Astrocyte (in vitro differentiated cells and primary cell): ENCODE results near the gene CYP27B1. TPM values are rescaled to one million over a fixed set of nuclear protein-coding genes. Genes with fewer than 3 reads are reported as not detected.

Experiments
- DNase-seq: peaks from one replicate; pipeline ENCODE4 v3.0.0-alpha.2; 2010; ENCODE audit warnings: low read depth
- FAIRE-seq: peaks from 2 replicates; lab custom pipeline; 2011; peaks lifted over from hg19 to GRCh38; lab: Jason Lieb, UNC
- H2AFZ ChIP-seq: 2 replicates; pipeline ENCODE4 v1.6.0; 2012; ENCODE audit warnings: low read depth, low read length, inconsistent platforms
- H3K27ac ChIP-seq: 2 replicates; pipeline ENCODE4 v1.5.1; 2011; ENCODE audit warnings: low read depth, low read length, inconsistent platforms
- H3K27me3 ChIP-seq: 2 replicates; pipeline ENCODE4 v1.6.0; 2011; ENCODE audit warnings: low read length, inconsistent platforms; ENCODE audit not compliant: insufficient read depth
- H3K36me3 ChIP-seq: 2 replicates; pipeline ENCODE4 v1.5.1; 2011; ENCODE audit warnings: low read length, inconsistent platforms; ENCODE audit not compliant: insufficient read depth
- H3K4me1 ChIP-seq: 2 replicates; pipeline ENCODE4 v1.5.1; 2011; ENCODE audit warnings: low read length, inconsistent platforms; ENCODE audit not compliant: insufficient read depth
- H3K4me2 ChIP-seq: 2 replicates; pipeline ENCODE4 v1.6.0; 2012; ENCODE audit warnings: low read length, inconsistent platforms
- H3K4me3 ChIP-seq: 2 replicates; pipeline ENCODE4 v1.5.1; 2011; ENCODE audit warnings: low read depth, mild to moderate bottlenecking, low read length, inconsistent platforms; ENCODE audit not compliant: insufficient read depth
- H3K79me2 ChIP-seq: 2 replicates; pipeline ENCODE4 v1.6.0; 2012; ENCODE audit warnings: mild to moderate bottlenecking, low read length, inconsistent platforms; ENCODE audit not compliant: insufficient read depth
- H3K9ac ChIP-seq: 2 replicates; pipeline ENCODE4 v1.6.0; 2012; ENCODE audit warnings: mild to moderate bottlenecking, low read length, inconsistent platforms
- H3K9me3 ChIP-seq: 2 replicates; pipeline ENCODE4 v1.5.1; 2012; ENCODE audit warnings: low read depth, mild to moderate bottlenecking, low read length, inconsistent platforms; ENCODE audit not compliant: insufficient read depth
- H4K20me1 ChIP-seq: 2 replicates; pipeline ENCODE4 v1.6.0; 2012; ENCODE audit warnings: low read length, inconsistent platforms; ENCODE audit not compliant: insufficient read depth
- H3K27ac Mint-ChIP-seq: one replicate; pipeline ENCODE4 v1.8.0; 2021; ENCODE audit warnings: mild to moderate bottlenecking, mixed read lengths; ENCODE audit not compliant: unreplicated experiment
- H3K27me3 Mint-ChIP-seq: one replicate; pipeline ENCODE4 v1.8.0; 2021; ENCODE audit warnings: low read depth, mixed read lengths; ENCODE audit not compliant: unreplicated experiment
- H3K36me3 Mint-ChIP-seq: one replicate; pipeline ENCODE4 v1.8.0; 2021; ENCODE audit warnings: low read depth, mixed read lengths; ENCODE audit not compliant: unreplicated experiment
- H3K4me1 Mint-ChIP-seq: one replicate; pipeline ENCODE4 v1.8.0; 2021; ENCODE audit warnings: low read depth, mixed read lengths; ENCODE audit not compliant: unreplicated experiment
- H3K4me3 Mint-ChIP-seq: one replicate; pipeline ENCODE4 v1.8.0; 2021; ENCODE audit warnings: mild to moderate bottlenecking, moderate library complexity, mixed read lengths; ENCODE audit not compliant: unreplicated experiment
- H3K9me3 Mint-ChIP-seq: one replicate; pipeline ENCODE4 v1.8.0; 2021; ENCODE audit warnings: mild to moderate bottlenecking, mixed read lengths; ENCODE audit not compliant: unreplicated experiment
- EZH2 ChIP-seq: IDR thresholded peaks from 2 replicates; pipeline ENCODE4 v1.6.1; 2012; ENCODE audit warnings: mild to moderate bottlenecking, low read length, inconsistent platforms; ENCODE audit not compliant: insufficient read depth
- total RNA-seq: library from RNA; stranded (reverse); gene quantifications from 2 replicates; pipeline ENCODE4 v1.2.1, GENCODE V29; 2021
- TF ChIP-seq, protein P1 (sequence below): IDR thresholded peaks from 2 replicates; pipeline ENCODE4 v1.5.1; 2011; ENCODE audit warnings: low read depth, mild to moderate bottlenecking, inconsistent platforms, low read length, moderate library complexity; ENCODE audit not compliant: insufficient read depth

The CYP27B1 gene
- total RNA-seq, 1 donor from 2014 or later = 1.5 TPM

DNA sequence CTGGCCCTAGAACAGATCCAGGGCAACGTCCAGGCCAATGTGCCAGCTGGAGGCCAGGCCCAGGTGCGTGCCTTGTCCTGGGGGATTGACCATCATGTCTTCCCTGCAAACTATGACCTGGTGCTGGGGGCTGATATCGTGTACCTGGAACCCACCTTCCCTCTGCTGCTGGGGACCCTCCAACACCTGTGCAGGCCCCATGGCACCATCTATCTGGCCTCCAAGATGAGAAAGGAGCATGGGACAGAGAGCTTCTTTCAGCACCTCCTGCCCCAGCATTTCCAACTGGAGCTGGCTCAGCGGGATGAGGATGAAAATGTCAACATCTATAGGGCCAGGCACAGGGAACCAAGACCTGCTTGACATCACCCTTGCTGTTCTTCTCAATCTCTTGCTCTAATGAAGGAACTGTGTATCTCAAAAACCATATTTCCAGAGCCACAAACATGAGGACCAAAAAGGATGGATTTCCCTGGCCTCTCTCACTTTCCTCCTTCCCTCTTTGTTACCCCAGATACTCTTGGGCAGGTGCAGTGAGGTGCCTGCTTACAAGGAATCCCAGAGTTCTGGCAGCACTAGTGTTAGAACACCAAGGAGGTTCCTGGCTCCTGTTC is 13.5 kb upstream of the CYP27B1 start:
- H4K20me1 ChIP-seq = peaks cover 5% of the 10 kb centered on the region
- Mint-ChIP-seq H3K4me3 (no peak overlapping the region), H3K9me3 (no peaks in the 10 kb centered on the region), H3K27ac (no peak overlapping the region), H3K36me3 (peaks cover 12% of the 10 kb centered on the region), H3K27me3 (no peaks in the 10 kb centered on the region), H3K4me1 (peaks cover 5% of the 10 kb centered on the region)
- H3K4me1 ChIP-seq = peaks cover 4% of the 10 kb centered on the region
- H3K27ac ChIP-seq = no peak overlapping the region
- peaks cover 18% of the 10 kb centered on the region for H3K79me2 ChIP-seq
- no peak overlapping the region for H3K4me2 ChIP-seq
- H3K4me3 ChIP-seq = no peak overlapping the region
- FAIRE-seq (no peak), DNase-seq (no peak)
- no peaks in the 10 kb centered on the region for H3K9me3 ChIP-seq
- no peak overlapping the region for H2AFZ ChIP-seq
- TF ChIP-seq, protein P1, sequence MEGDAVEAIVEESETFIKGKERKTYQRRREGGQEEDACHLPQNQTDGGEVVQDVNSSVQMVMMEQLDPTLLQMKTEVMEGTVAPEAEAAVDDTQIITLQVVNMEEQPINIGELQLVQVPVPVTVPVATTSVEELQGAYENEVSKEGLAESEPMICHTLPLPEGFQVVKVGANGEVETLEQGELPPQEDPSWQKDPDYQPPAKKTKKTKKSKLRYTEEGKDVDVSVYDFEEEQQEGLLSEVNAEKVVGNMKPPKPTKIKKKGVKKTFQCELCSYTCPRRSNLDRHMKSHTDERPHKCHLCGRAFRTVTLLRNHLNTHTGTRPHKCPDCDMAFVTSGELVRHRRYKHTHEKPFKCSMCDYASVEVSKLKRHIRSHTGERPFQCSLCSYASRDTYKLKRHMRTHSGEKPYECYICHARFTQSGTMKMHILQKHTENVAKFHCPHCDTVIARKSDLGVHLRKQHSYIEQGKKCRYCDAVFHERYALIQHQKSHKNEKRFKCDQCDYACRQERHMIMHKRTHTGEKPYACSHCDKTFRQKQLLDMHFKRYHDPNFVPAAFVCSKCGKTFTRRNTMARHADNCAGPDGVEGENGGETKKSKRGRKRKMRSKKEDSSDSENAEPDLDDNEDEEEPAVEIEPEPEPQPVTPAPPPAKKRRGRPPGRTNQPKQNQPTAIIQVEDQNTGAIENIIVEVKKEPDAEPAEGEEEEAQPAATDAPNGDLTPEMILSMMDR = no peak
- TF ChIP-seq EZH2 = no peak
- no peak overlapping the region for H3K9ac ChIP-seq
- H3K36me3 ChIP-seq = peaks cover 8% of the 10 kb centered on the region
- no peaks in the 10 kb centered on the region for H3K27me3 ChIP-seq

DNA sequence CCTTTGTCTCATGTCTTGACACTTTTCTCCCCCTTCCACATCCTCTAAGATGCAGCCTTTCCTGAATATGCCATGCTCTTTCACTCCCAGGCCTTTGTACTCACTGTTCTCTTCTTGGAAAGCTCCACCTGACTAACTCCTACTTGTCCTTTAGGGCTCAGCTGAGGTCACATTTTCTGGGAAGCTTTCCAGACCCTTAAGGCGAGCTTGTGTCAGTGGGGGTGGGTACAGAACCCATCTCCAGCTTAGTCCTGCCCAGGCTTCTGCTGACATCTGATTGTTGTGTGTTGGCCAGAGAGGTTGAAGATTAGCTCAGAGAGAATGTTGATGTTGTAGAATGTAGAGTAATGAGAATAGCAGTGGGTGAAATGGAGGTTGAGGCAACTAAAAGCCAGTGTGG is 12.9 kb upstream of the CYP27B1 start:
- peaks cover 7% of the 10 kb centered on the region for H3K36me3 ChIP-seq
- H3K4me2 ChIP-seq = no peak overlapping the region
- no peak overlapping the region for H3K4me3 Mint-ChIP-seq
- no peaks in the 10 kb centered on the region for H3K9me3 Mint-ChIP-seq
- DNase-seq (no peak), FAIRE-seq (no peak)
- no peak overlapping the region for H3K9ac ChIP-seq
- no peak overlapping the region for H2AFZ ChIP-seq
- TF ChIP-seq EZH2 = no peak
- TF ChIP-seq, protein P1 = no peak
- no peaks in the 10 kb centered on the region for H3K27me3 Mint-ChIP-seq
- H4K20me1 ChIP-seq = peaks cover 5% of the 10 kb centered on the region
- H3K4me3 ChIP-seq = no peak overlapping the region
- no peak overlapping the region for H3K27ac ChIP-seq
- no peak overlapping the region for H3K27ac Mint-ChIP-seq
- no peaks in the 10 kb centered on the region for H3K27me3 ChIP-seq
- H3K79me2 ChIP-seq = peaks cover 18% of the 10 kb centered on the region
- no peaks in the 10 kb centered on the region for H3K9me3 ChIP-seq
- H3K36me3 Mint-ChIP-seq = peaks cover 12% of the 10 kb centered on the region
- H3K4me1 ChIP-seq = peaks cover 4% of the 10 kb centered on the region
- H3K4me1 Mint-ChIP-seq = peaks cover 5% of the 10 kb centered on the region

DNA sequence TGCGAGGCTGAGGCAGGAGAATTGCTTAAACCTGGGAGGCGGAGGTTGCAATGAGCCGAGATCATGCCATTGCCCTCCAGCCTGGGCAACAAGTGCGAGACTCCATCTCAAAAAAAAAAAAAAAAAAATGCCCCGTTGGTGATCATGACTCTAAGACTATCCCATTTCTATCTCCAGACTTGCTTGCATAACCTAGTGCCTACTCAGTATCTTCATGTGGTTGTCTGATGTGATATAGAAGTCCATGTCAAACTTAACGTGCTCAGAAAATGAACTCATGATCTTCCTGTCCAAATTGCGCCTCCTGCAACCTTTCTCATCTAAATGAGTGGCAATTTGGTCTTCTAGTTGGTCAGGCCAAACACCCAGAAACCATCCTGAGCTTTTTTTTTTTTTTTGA is 11.0 kb upstream of the CYP27B1 start:
- Histone ChIP-seq H3K4me2 (no peak overlapping the region), H3K9me3 (no peaks in the 10 kb centered on the region), H3K4me3 (no peak overlapping the region), H3K27ac (no peak overlapping the region), H4K20me1 (peaks cover 5% of the 10 kb centered on the region), H3K27me3 (no peaks in the 10 kb centered on the region), H2AFZ (no peak overlapping the region), H3K4me1 (no peaks in the 10 kb centered on the region), H3K79me2 (peaks cover 9% of the 10 kb centered on the region), H3K9ac (no peak overlapping the region), H3K36me3 (peaks cover 7% of the 10 kb centered on the region)
- no peaks in the 10 kb centered on the region for H3K9me3 Mint-ChIP-seq
- peaks cover 4% of the 10 kb centered on the region for H3K4me1 Mint-ChIP-seq
- H3K36me3 Mint-ChIP-seq = peaks cover 15% of the 10 kb centered on the region
- H3K27ac Mint-ChIP-seq = no peak overlapping the region
- no peaks in the 10 kb centered on the region for H3K27me3 Mint-ChIP-seq
- no peak for TF ChIP-seq EZH2
- TF ChIP-seq, protein P1 = no peak
- DNase-seq = no peak
- H3K4me3 Mint-ChIP-seq = no peak overlapping the region
- no peak for FAIRE-seq
